Measurements from ENCODE around the gene TNFSF10.
A peak's percentile ranks its signal among the peaks of the same experiment; 100 is the strongest.
"Not testable (repeated sequence)": the region's sequence is repeated elsewhere in the genome, so short reads cannot be mapped to it uniquely, and the experiment has no call there.

The TNFSF10 gene

GRCh38 chr3:172522871-172523818, at the start of gene TNFSF10:
TSS of gene TNFSF10 (minus strand) at chr3:172523430. CDS start at chr3:172523384, 46 bp downstream.
- DNase-seq (ENCODE audit: extremely low read depth, low read depth): no peak
- TF ChIP-seq CTCF (IDR thresholded peaks at IDR 0.05; ENCODE audit: low read depth, low read length): no peak

- no peak for DNase-seq (ENCODE audit: extremely low read depth, low read depth)
- no peak for TF ChIP-seq CTCF (IDR thresholded peaks at IDR 0.05; ENCODE audit: low read depth, low read length)
Measured at GRCh38 chr3:172569128-172570008, 46.1 kb upstream of the TNFSF10 start.

- no peak for DNase-seq (ENCODE audit: extremely low read depth, low read depth)
- no peak for TF ChIP-seq CTCF (IDR thresholded peaks at IDR 0.05; ENCODE audit: low read depth, low read length)
Measured at GRCh38 chr3:172568701-172569100, 45.5 kb upstream of the TNFSF10 start.

GRCh38 chr3:172566785-172567184, 43.6 kb upstream of the TNFSF10 start:
- DNase-seq (ENCODE audit: extremely low read depth, low read depth): not testable (repeated sequence)

GRCh38 chr3:172564499-172564898, 41.3 kb upstream of the TNFSF10 start:
- DNase-seq (ENCODE audit: extremely low read depth, low read depth): no peak
- no peak for TF ChIP-seq CTCF (IDR thresholded peaks at IDR 0.05; ENCODE audit: low read depth, low read length)

GRCh38 chr3:172562871-172563865, 39.9 kb upstream of the TNFSF10 start:
- peak; percentile 76 for DNase-seq (ENCODE audit: extremely low read depth, low read depth)
- no peak for TF ChIP-seq CTCF (IDR thresholded peaks at IDR 0.05; ENCODE audit: low read depth, low read length)
